Transverse colon (tissue), 4 donors: Measurements from ENCODE around the gene SLC35F3. TPM values are rescaled to one million over a fixed set of nuclear protein-coding genes. Genes with fewer than 3 reads are reported as not detected.
"Not testable (repeated sequence)": the region's sequence is repeated elsewhere in the genome, so short reads cannot be mapped to it uniquely, and the experiment has no call there.

Experiments
- DNase-seq: peaks from one replicate; pipeline ENCODE4 v3.0.0-alpha.2; 2019
- H3K27ac ChIP-seq, 4 donors: fragments of 200-600 bp; sonication (generic); 2 replicates each; pipeline ENCODE4 v1.5.1; 2016 to 2018; ENCODE audit warnings: inconsistent platforms in 4 of 4
- H3K27me3 ChIP-seq: fragments of 200-600 bp; sonication (generic); 2 replicates; pipeline ENCODE4 v1.5.1; 2017; ENCODE audit warnings: inconsistent platforms
- H3K36me3 ChIP-seq, 4 donors: fragments of 200-600 bp; sonication (generic); 2 replicates each; pipeline ENCODE4 v1.5.1; 2017 to 2019; ENCODE audit warnings: inconsistent platforms in 4 of 4
- H3K4me1 ChIP-seq, 4 donors: fragments of 200-600 bp; sonication (generic); 2 replicates each; pipeline ENCODE4 v1.5.1; 2017 to 2020; ENCODE audit warnings: inconsistent platforms in 4 of 4
- H3K4me3 ChIP-seq, 4 donors: fragments of 200-600 bp; sonication (generic); 1 replicate in 1 of 4; 2 replicates in 3 of 4; pipeline versions ENCODE4 v1.5.1 to v1.6.1; 2017 to 2019; ENCODE audit warnings: inconsistent platforms in 4 of 4
- H3K9me3 ChIP-seq, 2 donors: fragments of 200-600 bp; sonication (generic); 2 replicates each; pipeline ENCODE4 v1.5.1; 2017 to 2019; ENCODE audit warnings: inconsistent platforms in 2 of 2
- CTCF ChIP-seq, 5 experiments: fragments of 200-600 bp in 3 of 5; fragments of 450-650 bp in 2 of 5; sonication (generic) in 3 of 5; IDR thresholded peaks; 1 replicate in 2 of 5; 2 replicates in 3 of 5; pipeline ENCODE4 v1.5.1; 2016 to 2017; ENCODE audit warnings: antibody characterized with exemption in 5 of 5, inconsistent platforms in 3 of 5, mild to moderate bottlenecking in 2 of 5, moderate library complexity in 1 of 5
- EP300 ChIP-seq: sonication (generic); formaldehyde crosslinking; IDR thresholded peaks from one replicate; pipeline ENCODE4 v1.6.1; 2017; ENCODE audit warnings: antibody characterized with exemption, low read depth
- POLR2A ChIP-seq: fragments of 450-650 bp; IDR thresholded peaks from one replicate; pipeline ENCODE4 v1.6.1; 2016; ENCODE audit warnings: antibody characterized with exemption, mild to moderate bottlenecking, moderate library complexity
- POLR2AphosphoS5 ChIP-seq, 3 donors: sonication (generic); formaldehyde crosslinking; IDR thresholded peaks; one replicate each; pipeline ENCODE4 v1.6.1; 2016; ENCODE audit warnings: antibody characterized with exemption in 3 of 3
- WGBS, 2 donors: methylation state at CpG; one replicate each; pipeline ENCODE4 v1.1.5; 2018; ENCODE audit warnings: low coverage in 1 of 2; 5-methylcytosine and 5-hydroxymethylcytosine counted together
- in situ Hi-C, 4 donors: fragments of 200-750 bp; cut with MboI; loops; one replicate each; pipeline versions ENCODE4 v1.15.0 to v1.15.1; 2017; ENCODE audit warnings: low sequenced_read_pairs in 3 of 4, low pct_ligation_motif_present in 1 of 4, low pct_unique_long_range_greater_than_20kb in 1 of 4
- intact Hi-C: fragments of 100-400 bp; cut with DNase I; formaldehyde crosslinking; loops from one replicate; pipeline ENCODE4 v1.15.1; 2023; ENCODE audit warnings: low total_unique reads
- total RNA-seq, 4 donors: library from RNA; depleted of rRNA; stranded (reverse); fragments of >200 nt; gene quantifications; one replicate each; pipeline ENCODE4 v1.1.0, GENCODE V29; 2016

SLC35F3 gene
- total RNA-seq, 4 donors from 2014 or later, result not detected

GRCh38 chr1:234120327-234120944 lies 216.0 kb downstream of the SLC35F3 start:
- H3K27me3 ChIP-seq, result peaks cover 25% of the 10 kb centered on the region
- 58 to 60% methylated on average over 4 to 7 of the region's 7 CpGs for WGBS, 2 donors
- H3K4me3 ChIP-seq, result no peak overlapping the region
- no peak overlapping the region for H3K27ac ChIP-seq
- H3K9me3 ChIP-seq, result no peaks in the 10 kb centered on the region
- TF ChIP-seq CTCF (IDR thresholded peaks at IDR 0.05) (no peak), EP300 (no peak), POLR2AphosphoS5 (IDR thresholded peaks at IDR 0.05) (no peak), POLR2A (no peak)
- in situ Hi-C loops (loop anchor here in 1 of 4 donors (25.0 kb wide), 1 partner anchor 192 kb away; no protein-coding TSS in a partner anchor), intact Hi-C loops (no loop called here)
- DNase-seq, result no peak
- H3K36me3 ChIP-seq, result no peaks in the 10 kb centered on the region
- H3K4me1 ChIP-seq, result no peaks in the 10 kb centered on the region

DNA sequence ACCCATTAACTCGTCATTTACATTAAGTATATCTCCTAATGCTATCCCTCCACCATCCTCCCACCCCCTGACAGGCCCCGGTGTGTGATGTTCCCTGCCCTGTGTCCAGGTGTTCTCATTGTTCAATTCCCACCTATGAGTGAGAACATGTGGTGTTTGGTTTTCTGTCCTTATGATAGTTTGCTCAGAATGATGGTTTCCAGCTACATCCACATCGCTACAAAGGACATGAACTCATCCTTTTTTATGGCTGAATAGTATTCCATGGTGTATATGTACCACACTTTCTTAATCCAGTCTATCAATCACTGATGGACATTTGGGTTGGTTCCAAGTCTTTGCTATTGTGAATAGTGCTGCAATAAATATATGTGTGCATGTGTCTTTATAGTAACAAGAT lies 217.2 kb downstream of the SLC35F3 start:
- H3K4me3 ChIP-seq, intact Hi-C loops, H3K9me3 ChIP-seq, H3K36me3 ChIP-seq, H3K4me1 ChIP-seq, DNase-seq, H3K27ac ChIP-seq: not testable (repeated sequence)
- peaks cover 21% of the 10 kb centered on the region for H3K27me3 ChIP-seq
- in situ Hi-C loops, result loop anchor here in 1 of 4 donors (25.0 kb wide), 1 partner anchor 191 kb away; no protein-coding TSS in a partner anchor
- 85 to 87% methylated on average over 3 of the region's 3 CpGs for WGBS, 2 donors

GRCh38 chr1:234122571-234122970 lies 218.1 kb downstream of the SLC35F3 start:
- not testable (repeated sequence) for H3K36me3 ChIP-seq, DNase-seq

GRCh38 chr1:234123867-234124266 lies 219.4 kb downstream of the SLC35F3 start:
- Histone ChIP-seq H3K4me3 (no peak overlapping the region), H3K4me1 (no peaks in the 10 kb centered on the region), H3K27me3 (peaks cover 27% of the 10 kb centered on the region), H3K36me3 (no peaks in the 10 kb centered on the region), H3K9me3 (no peaks in the 10 kb centered on the region), H3K27ac (no peak overlapping the region)
- TF ChIP-seq CTCF (IDR thresholded peaks at IDR 0.05) (no peak), POLR2AphosphoS5 (IDR thresholded peaks at IDR 0.05) (no peak), EP300 (no peak), POLR2A (no peak)
- in situ Hi-C loops (loop anchor here in 1 of 4 donors (25.0 kb wide), 1 partner anchor 188 kb away; no protein-coding TSS in a partner anchor), intact Hi-C loops (no loop called here)
- 74% methylated on average over 5 of the region's 5 CpGs; no CpG with 5 or more reads in 1 of the 2 donors for WGBS, 2 donors
- DNase-seq, result no peak

More at GRCh38 chr1:234122571-234122970, 218.1 kb downstream of the SLC35F3 start:
- WGBS, 2 donors, result 48 to 74% methylated on average over 2 of the region's 2 CpGs
- intact Hi-C loops, H3K4me3 ChIP-seq, H3K9me3 ChIP-seq, H3K4me1 ChIP-seq, H3K27ac ChIP-seq: not testable (repeated sequence)
- peaks cover 23% of the 10 kb centered on the region for H3K27me3 ChIP-seq
- in situ Hi-C loops, result loop anchor here in 1 of 4 donors (25.0 kb wide), 1 partner anchor 190 kb away; no protein-coding TSS in a partner anchor

DNA sequence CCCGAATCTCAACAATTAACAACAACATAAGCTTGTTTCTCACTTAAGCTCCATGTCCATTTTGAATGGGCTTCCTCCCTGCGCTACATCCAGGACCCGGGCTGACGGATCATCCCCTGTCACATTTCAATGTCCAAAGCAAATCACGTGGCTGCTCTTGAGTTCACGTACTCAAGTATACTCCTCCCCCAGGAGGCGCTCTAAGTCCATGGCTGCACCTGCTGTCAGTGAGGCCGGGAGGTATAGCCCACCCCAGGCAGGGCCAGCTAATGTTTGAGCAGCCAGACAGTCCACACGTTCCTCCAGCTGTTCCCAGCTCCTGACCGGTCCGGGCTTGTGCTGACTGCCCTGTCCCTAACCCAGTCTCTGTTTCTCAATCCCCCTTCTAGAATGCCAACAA lies 220.8 kb downstream of the SLC35F3 start:
- intact Hi-C loops (no loop called here), in situ Hi-C loops (loop anchor here in 1 of 4 donors (25.0 kb wide), 1 partner anchor 187 kb away; no protein-coding TSS in a partner anchor)
- Histone ChIP-seq H3K36me3 (no peaks in the 10 kb centered on the region), H3K27ac (no peak overlapping the region), H3K4me1 (no peaks in the 10 kb centered on the region), H3K27me3 (peaks cover 31% of the 10 kb centered on the region), H3K9me3 (no peaks in the 10 kb centered on the region), H3K4me3 (no peak overlapping the region)
- no peak for TF ChIP-seq CTCF (IDR thresholded peaks at IDR 0.05)
- TF ChIP-seq POLR2AphosphoS5 (IDR thresholded peaks at IDR 0.05), result no peak
- no peak for TF ChIP-seq POLR2A
- no peak for TF ChIP-seq EP300
- DNase-seq, result peak; percentile 10
- 17% methylated on average over 11 of the region's 11 CpGs; no CpG with 5 or more reads in 1 of the 2 donors for WGBS, 2 donors
